Measurements from ENCODE around the gene AKR1B15.
"Not testable (repeated sequence)": the region's sequence is repeated elsewhere in the genome, so short reads cannot be mapped to it uniquely, and the experiment has no call there.

Gene AKR1B15

GRCh38 chr7:134548877-134549276 lies at the start of gene AKR1B15:
TSS of gene AKR1B15 (plus strand) at chr7:134549110. CDS start at chr7:134564620, 15,510 bp downstream.
- DNase-seq, result no peak

GRCh38 chr7:134500406-134500805 lies 48.5 kb upstream of the AKR1B15 start:
- DNase-seq, result no peak

- no peak for DNase-seq
These were observed 47.9 kb upstream of the AKR1B15 start for GRCh38 chr7:134500982-134501381.

GRCh38 chr7:134502463-134503371 lies 46.2 kb upstream of the AKR1B15 start:
- no peak for DNase-seq

GRCh38 chr7:134504660-134505164 lies 44.2 kb upstream of the AKR1B15 start:
- DNase-seq, result no peak

- no peak for DNase-seq
These were observed 43.1 kb upstream of the AKR1B15 start for GRCh38 chr7:134505856-134506255.

GRCh38 chr7:134509010-134509409 lies 39.9 kb upstream of the AKR1B15 start:
- no peak for DNase-seq

GRCh38 chr7:134510646-134511045 lies 38.3 kb upstream of the AKR1B15 start:
- no peak for DNase-seq

- DNase-seq, result no peak
These were observed 36.6 kb upstream of the AKR1B15 start for GRCh38 chr7:134512271-134512670.

- peak; percentile 4 for DNase-seq
These were observed 35.6 kb upstream of the AKR1B15 start for GRCh38 chr7:134513169-134513752.

- DNase-seq, result no peak
These were observed 34.8 kb upstream of the AKR1B15 start for GRCh38 chr7:134514106-134514505.

- DNase-seq, result peak; percentile 45
These were observed 34.2 kb upstream of the AKR1B15 start for GRCh38 chr7:134514663-134515062.

GRCh38 chr7:134515569-134516468 lies 33.1 kb upstream of the AKR1B15 start:
- no peak for DNase-seq

GRCh38 chr7:134520130-134520529 lies 28.8 kb upstream of the AKR1B15 start:
- no peak for DNase-seq

- no peak for DNase-seq
These were observed 26.3 kb upstream of the AKR1B15 start for GRCh38 chr7:134522601-134523000.

- not testable (repeated sequence) for DNase-seq
These were observed 23.5 kb upstream of the AKR1B15 start for GRCh38 chr7:134525449-134525848.

- DNase-seq, result not testable (repeated sequence)
These were observed 22.2 kb upstream of the AKR1B15 start for GRCh38 chr7:134526552-134527248.

- no peak for DNase-seq
These were observed 20.9 kb upstream of the AKR1B15 start for GRCh38 chr7:134527979-134528371.

GRCh38 chr7:134528749-134529148 lies 20.2 kb upstream of the AKR1B15 start:
- no peak for DNase-seq

GRCh38 chr7:134530460-134530859 lies 18.4 kb upstream of the AKR1B15 start:
- DNase-seq, result no peak

GRCh38 chr7:134532180-134532953 lies 16.5 kb upstream of the AKR1B15 start:
- DNase-seq, result no peak

GRCh38 chr7:134532954-134533218 lies 16.0 kb upstream of the AKR1B15 start:
- DNase-seq, result no peak

All from NCI-H146 (cell line).